ENCODE data around the gene GPRC6A. TPM values are rescaled to one million over a fixed set of nuclear protein-coding genes. Genes with fewer than 3 reads are reported as not detected.

The GPRC6A gene
- total and polyA plus RNA-seq, 4 donors, result not detected

- DNase-seq (ENCODE audit: low read depth in 4 of 6, low spot score in 6 of 6), result no peak
- no peak overlapping the region for H3K27ac ChIP-seq (ENCODE audit: low read depth, low read length)
- no peaks in the 10 kb centered on the region for H3K27me3 ChIP-seq (ENCODE audit: control insufficient read depth, insufficient read depth, low read length)
- no peaks in the 10 kb centered on the region for H3K9me3 ChIP-seq (ENCODE audit: control insufficient read depth, insufficient read depth, low read length)
- no peaks in the 10 kb centered on the region for H3K4me1 ChIP-seq (ENCODE audit: control insufficient read depth, insufficient read depth, low read length)
- H3K36me3 ChIP-seq (ENCODE audit: control insufficient read depth, insufficient read depth, low read length), result no peaks in the 10 kb centered on the region
- no peak overlapping the region for H3K4me3 ChIP-seq (ENCODE audit: low read depth, low read length)
- 92% methylated on average over 1 of the region's 2 CpGs for WGBS (ENCODE audit: insufficient coverage)
Observed at GRCh38 chr6:116797585-116797984, 31.3 kb downstream of the GPRC6A start.

- Histone ChIP-seq H3K27me3 (ENCODE audit: control insufficient read depth, insufficient read depth, low read length) (no peaks in the 10 kb centered on the region), H3K27ac (ENCODE audit: low read depth, low read length) (no peak overlapping the region), H3K36me3 (ENCODE audit: control insufficient read depth, insufficient read depth, low read length) (no peaks in the 10 kb centered on the region), H3K4me3 (ENCODE audit: low read depth, low read length) (no peak overlapping the region), H3K4me1 (ENCODE audit: control insufficient read depth, insufficient read depth, low read length) (no peaks in the 10 kb centered on the region), H3K9me3 (ENCODE audit: control insufficient read depth, insufficient read depth, low read length) (no peaks in the 10 kb centered on the region)
- WGBS (ENCODE audit: insufficient coverage), result no CpG with 5 or more reads among the region's 3 CpGs
- DNase-seq (ENCODE audit: low read depth in 4 of 6, low spot score in 6 of 6), result no peak
Observed at GRCh38 chr6:116793224-116793623, 35.7 kb downstream of the GPRC6A start.

- H3K4me3 ChIP-seq (ENCODE audit: low read depth, low read length), result no peak overlapping the region
- H3K36me3 ChIP-seq (ENCODE audit: control insufficient read depth, insufficient read depth, low read length), result no peaks in the 10 kb centered on the region
- no CpG with 5 or more reads among the region's 5 CpGs for WGBS (ENCODE audit: insufficient coverage)
- no peaks in the 10 kb centered on the region for H3K27me3 ChIP-seq (ENCODE audit: control insufficient read depth, insufficient read depth, low read length)
- no peak for DNase-seq (ENCODE audit: low read depth in 4 of 6, low spot score in 6 of 6)
- no peak overlapping the region for H3K27ac ChIP-seq (ENCODE audit: low read depth, low read length)
- no peaks in the 10 kb centered on the region for H3K4me1 ChIP-seq (ENCODE audit: control insufficient read depth, insufficient read depth, low read length)
- no peaks in the 10 kb centered on the region for H3K9me3 ChIP-seq (ENCODE audit: control insufficient read depth, insufficient read depth, low read length)
Observed at GRCh38 chr6:116783852-116784251, 45.0 kb downstream of the GPRC6A start.

- H3K27me3 ChIP-seq (ENCODE audit: control insufficient read depth, insufficient read depth, low read length), result no peaks in the 10 kb centered on the region
- no peaks in the 10 kb centered on the region for H3K4me1 ChIP-seq (ENCODE audit: control insufficient read depth, insufficient read depth, low read length)
- no peaks in the 10 kb centered on the region for H3K9me3 ChIP-seq (ENCODE audit: control insufficient read depth, insufficient read depth, low read length)
- H3K36me3 ChIP-seq (ENCODE audit: control insufficient read depth, insufficient read depth, low read length), result no peaks in the 10 kb centered on the region
- H3K27ac ChIP-seq (ENCODE audit: low read depth, low read length), result no peak overlapping the region
- peak in 4 of 6 donors; percentile 27 to 88 (median 54) for DNase-seq (ENCODE audit: low read depth in 4 of 6, low spot score in 6 of 6)
- H3K4me3 ChIP-seq (ENCODE audit: low read depth, low read length), result no peak overlapping the region
- no CpG with 5 or more reads among the region's 13 CpGs for WGBS (ENCODE audit: insufficient coverage)
Observed at GRCh38 chr6:116779573-116780164, 49.2 kb downstream of the GPRC6A start.

- Histone ChIP-seq H3K9me3 (ENCODE audit: control insufficient read depth, insufficient read depth, low read length) (no peaks in the 10 kb centered on the region), H3K27me3 (ENCODE audit: control insufficient read depth, insufficient read depth, low read length) (no peaks in the 10 kb centered on the region), H3K4me1 (ENCODE audit: control insufficient read depth, insufficient read depth, low read length) (no peaks in the 10 kb centered on the region), H3K27ac (ENCODE audit: low read depth, low read length) (no peak overlapping the region), H3K36me3 (ENCODE audit: control insufficient read depth, insufficient read depth, low read length) (no peaks in the 10 kb centered on the region), H3K4me3 (ENCODE audit: low read depth, low read length) (no peak overlapping the region)
- DNase-seq (ENCODE audit: low read depth in 4 of 6, low spot score in 6 of 6), result no peak
- no CpG with 5 or more reads among the region's 1 CpG for WGBS (ENCODE audit: insufficient coverage)
Observed at GRCh38 chr6:116773886-116774285, 55.0 kb downstream of the GPRC6A start.

- Histone ChIP-seq H3K36me3 (ENCODE audit: control insufficient read depth, insufficient read depth, low read length) (no peaks in the 10 kb centered on the region), H3K27me3 (ENCODE audit: control insufficient read depth, insufficient read depth, low read length) (no peaks in the 10 kb centered on the region), H3K4me3 (ENCODE audit: low read depth, low read length) (no peak overlapping the region), H3K27ac (ENCODE audit: low read depth, low read length) (no peak overlapping the region), H3K9me3 (ENCODE audit: control insufficient read depth, insufficient read depth, low read length) (no peaks in the 10 kb centered on the region), H3K4me1 (ENCODE audit: control insufficient read depth, insufficient read depth, low read length) (no peaks in the 10 kb centered on the region)
- DNase-seq (ENCODE audit: low read depth in 4 of 6, low spot score in 6 of 6), result no peak
- 86% methylated on average over 1 of the region's 1 CpG for WGBS (ENCODE audit: insufficient coverage)
Observed at GRCh38 chr6:116772450-116772849, 56.4 kb downstream of the GPRC6A start.

- H3K36me3 ChIP-seq (ENCODE audit: control insufficient read depth, insufficient read depth, low read length), result no peaks in the 10 kb centered on the region
- H3K27ac ChIP-seq (ENCODE audit: low read depth, low read length), result no peak overlapping the region
- H3K27me3 ChIP-seq (ENCODE audit: control insufficient read depth, insufficient read depth, low read length), result peaks cover 31% of the 10 kb centered on the region
- H3K4me1 ChIP-seq (ENCODE audit: control insufficient read depth, insufficient read depth, low read length), result peaks cover 13% of the 10 kb centered on the region
- DNase-seq (ENCODE audit: low read depth in 4 of 6, low spot score in 6 of 6), result no peak
- H3K9me3 ChIP-seq (ENCODE audit: control insufficient read depth, insufficient read depth, low read length), result no peaks in the 10 kb centered on the region
- WGBS (ENCODE audit: insufficient coverage), result no CpG with 5 or more reads among the region's 2 CpGs
- H3K4me3 ChIP-seq (ENCODE audit: low read depth, low read length), result no peak overlapping the region
Observed at GRCh38 chr6:116767715-116768114, 61.2 kb downstream of the GPRC6A start.

GRCh38 chr6:116766506-116767176 lies 62.2 kb downstream of the GPRC6A start:
- DNase-seq (ENCODE audit: low read depth in 4 of 6, low spot score in 6 of 6), result no peak
- Histone ChIP-seq H3K27me3 (ENCODE audit: control insufficient read depth, insufficient read depth, low read length) (peaks cover 31% of the 10 kb centered on the region), H3K4me1 (ENCODE audit: control insufficient read depth, insufficient read depth, low read length) (peaks cover 13% of the 10 kb centered on the region), H3K36me3 (ENCODE audit: control insufficient read depth, insufficient read depth, low read length) (no peaks in the 10 kb centered on the region), H3K9me3 (ENCODE audit: control insufficient read depth, insufficient read depth, low read length) (no peaks in the 10 kb centered on the region), H3K4me3 (ENCODE audit: low read depth, low read length) (no peak overlapping the region), H3K27ac (ENCODE audit: low read depth, low read length) (no peak overlapping the region)
- 100% methylated on average over 1 of the region's 5 CpGs for WGBS (ENCODE audit: insufficient coverage)

GRCh38 chr6:116764961-116765841 lies 63.7 kb downstream of the GPRC6A start, which contains the start of gene FAM162B:
TSS of gene FAM162B (minus strand) at chr6:116765719. CDS start at chr6:116765576, 143 bp downstream.
- WGBS (ENCODE audit: insufficient coverage), result under 1% methylated on average over 87 of the region's 89 CpGs
- Histone ChIP-seq H3K36me3 (ENCODE audit: control insufficient read depth, insufficient read depth, low read length) (no peaks in the 10 kb centered on the region), H3K27me3 (ENCODE audit: control insufficient read depth, insufficient read depth, low read length) (peaks cover 31% of the 10 kb centered on the region), H3K4me3 (ENCODE audit: low read depth, low read length) (peak within 1 kb of the TSS; percentile 48), H3K9me3 (ENCODE audit: control insufficient read depth, insufficient read depth, low read length) (no peaks in the 10 kb centered on the region), H3K4me1 (ENCODE audit: control insufficient read depth, insufficient read depth, low read length) (peaks cover 13% of the 10 kb centered on the region), H3K27ac (ENCODE audit: low read depth, low read length) (no peak within 1 kb of the TSS)
- peak in 2 of 6 donors; percentile 42 to 53 for DNase-seq (ENCODE audit: low read depth in 4 of 6, low spot score in 6 of 6)

Data from spinal cord (tissue), 10 donors.